ENCODE results near the gene PDE7B.

The PDE7B gene

GRCh38 chr6:135955099-135955498 is 103.6 kb downstream of the PDE7B start:
- no peaks in the 10 kb centered on the region for H3K36me3 Mint-ChIP-seq (ENCODE audit: low read depth)
- H3K4me1 Mint-ChIP-seq = no peaks in the 10 kb centered on the region
- H3K27me3 Mint-ChIP-seq (ENCODE audit: low read depth) = no peaks in the 10 kb centered on the region
- TF ChIP-seq, protein P1, sequence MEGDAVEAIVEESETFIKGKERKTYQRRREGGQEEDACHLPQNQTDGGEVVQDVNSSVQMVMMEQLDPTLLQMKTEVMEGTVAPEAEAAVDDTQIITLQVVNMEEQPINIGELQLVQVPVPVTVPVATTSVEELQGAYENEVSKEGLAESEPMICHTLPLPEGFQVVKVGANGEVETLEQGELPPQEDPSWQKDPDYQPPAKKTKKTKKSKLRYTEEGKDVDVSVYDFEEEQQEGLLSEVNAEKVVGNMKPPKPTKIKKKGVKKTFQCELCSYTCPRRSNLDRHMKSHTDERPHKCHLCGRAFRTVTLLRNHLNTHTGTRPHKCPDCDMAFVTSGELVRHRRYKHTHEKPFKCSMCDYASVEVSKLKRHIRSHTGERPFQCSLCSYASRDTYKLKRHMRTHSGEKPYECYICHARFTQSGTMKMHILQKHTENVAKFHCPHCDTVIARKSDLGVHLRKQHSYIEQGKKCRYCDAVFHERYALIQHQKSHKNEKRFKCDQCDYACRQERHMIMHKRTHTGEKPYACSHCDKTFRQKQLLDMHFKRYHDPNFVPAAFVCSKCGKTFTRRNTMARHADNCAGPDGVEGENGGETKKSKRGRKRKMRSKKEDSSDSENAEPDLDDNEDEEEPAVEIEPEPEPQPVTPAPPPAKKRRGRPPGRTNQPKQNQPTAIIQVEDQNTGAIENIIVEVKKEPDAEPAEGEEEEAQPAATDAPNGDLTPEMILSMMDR (IDR thresholded peaks at IDR 0.05; ENCODE audit: unreplicated experiment in 3 of 3) = no peak
- no peak overlapping the region for H3K27ac Mint-ChIP-seq
- H3K9me3 Mint-ChIP-seq = no peaks in the 10 kb centered on the region
- H3K4me3 Mint-ChIP-seq = no peak overlapping the region

DNA sequence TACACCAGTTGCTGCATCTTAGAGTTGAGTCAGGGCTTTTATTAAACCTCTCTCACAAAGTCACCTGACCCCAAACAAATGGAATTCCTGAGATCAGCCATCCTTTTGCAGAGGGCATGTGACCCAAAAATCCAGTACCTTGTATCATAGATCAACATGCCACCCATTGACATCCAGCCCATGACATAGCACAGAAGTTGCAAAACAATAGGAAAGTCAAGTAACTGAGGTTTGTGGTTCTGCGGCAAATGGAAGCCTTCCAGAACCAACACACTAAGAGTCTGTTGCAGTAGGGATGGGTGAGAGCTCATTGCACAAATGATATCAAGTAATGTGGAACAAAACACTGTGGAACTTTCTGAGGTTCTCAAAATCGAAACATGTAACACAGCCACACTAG is 111.2 kb downstream of the PDE7B start:
- TF ChIP-seq, protein P1 (IDR thresholded peaks at IDR 0.05; ENCODE audit: unreplicated experiment in 3 of 3) = no peak
- H3K4me1 Mint-ChIP-seq = no peaks in the 10 kb centered on the region
- H3K9me3 Mint-ChIP-seq = peaks cover 6% of the 10 kb centered on the region
- no peak overlapping the region for H3K27ac Mint-ChIP-seq
- no peaks in the 10 kb centered on the region for H3K27me3 Mint-ChIP-seq (ENCODE audit: low read depth)
- H3K4me3 Mint-ChIP-seq = no peak overlapping the region
- H3K36me3 Mint-ChIP-seq (ENCODE audit: low read depth) = no peaks in the 10 kb centered on the region

DNA sequence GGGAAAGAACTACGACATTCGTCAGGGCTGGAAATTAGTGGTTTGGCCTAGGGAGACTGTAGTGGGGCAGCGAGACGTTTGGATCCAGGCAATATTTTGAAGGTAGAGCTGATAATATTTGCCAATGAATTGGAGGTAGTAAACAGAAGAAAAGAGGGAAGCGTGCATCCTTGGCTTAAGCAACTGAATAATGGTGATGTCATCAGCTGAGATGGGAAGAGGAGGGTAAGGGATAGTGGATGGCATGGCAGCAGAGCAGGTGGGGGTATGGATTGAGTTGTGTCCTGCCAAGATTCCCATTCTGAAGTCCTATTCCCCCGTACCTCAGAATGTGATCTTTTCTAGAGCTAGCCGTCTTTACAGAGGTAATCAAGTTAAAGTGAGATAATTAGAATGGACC is 119.2 kb downstream of the PDE7B start:
- Mint-ChIP-seq H3K27ac (no peak overlapping the region), H3K4me1 (peaks cover 20% of the 10 kb centered on the region), H3K36me3 (ENCODE audit: low read depth) (no peaks in the 10 kb centered on the region), H3K9me3 (peaks cover 3% of the 10 kb centered on the region), H3K4me3 (no peak overlapping the region), H3K27me3 (ENCODE audit: low read depth) (peaks cover 3% of the 10 kb centered on the region)
- TF ChIP-seq, protein P1 (IDR thresholded peaks at IDR 0.05; ENCODE audit: unreplicated experiment in 3 of 3) = no peak

DNA sequence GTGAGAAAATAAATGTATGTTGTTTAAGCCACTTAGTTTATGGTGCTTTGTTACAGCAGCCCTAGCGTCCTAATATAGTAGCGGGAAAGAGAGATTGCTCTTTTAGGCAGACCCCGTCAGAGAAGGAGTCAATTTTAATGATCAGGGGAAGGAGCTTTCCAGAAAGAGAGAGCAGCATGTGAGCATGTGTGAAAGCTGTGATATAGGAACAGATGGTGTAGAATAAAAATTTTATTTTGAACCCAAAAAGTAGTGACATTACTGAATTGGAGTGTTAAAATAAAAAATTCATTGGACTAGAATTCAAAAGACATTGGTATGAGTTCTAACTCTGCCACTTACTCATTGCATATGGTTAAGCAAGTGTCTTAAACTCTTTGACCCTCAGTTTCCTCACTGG is 119.8 kb downstream of the PDE7B start:
- no peak overlapping the region for H3K4me3 Mint-ChIP-seq
- TF ChIP-seq, protein P1 (IDR thresholded peaks at IDR 0.05; ENCODE audit: unreplicated experiment in 3 of 3) = no peak
- no peaks in the 10 kb centered on the region for H3K36me3 Mint-ChIP-seq (ENCODE audit: low read depth)
- H3K9me3 Mint-ChIP-seq = peaks cover 3% of the 10 kb centered on the region
- peaks cover 23% of the 10 kb centered on the region for H3K4me1 Mint-ChIP-seq
- no peak overlapping the region for H3K27ac Mint-ChIP-seq
- H3K27me3 Mint-ChIP-seq (ENCODE audit: low read depth) = peaks cover 3% of the 10 kb centered on the region

- Mint-ChIP-seq H3K4me1 (peaks cover 30% of the 10 kb centered on the region), H3K9me3 (peaks cover 3% of the 10 kb centered on the region), H3K4me3 (no peak overlapping the region), H3K27me3 (ENCODE audit: low read depth) (peaks cover 3% of the 10 kb centered on the region), H3K36me3 (ENCODE audit: low read depth) (no peaks in the 10 kb centered on the region), H3K27ac (peak overlapping the region in 1 of 3 experiments; percentile 52)
- TF ChIP-seq, protein P1 (IDR thresholded peaks at IDR 0.05; ENCODE audit: unreplicated experiment in 3 of 3) = no peak
Measured at GRCh38 chr6:135972150-135972549, 120.6 kb downstream of the PDE7B start.

DNA sequence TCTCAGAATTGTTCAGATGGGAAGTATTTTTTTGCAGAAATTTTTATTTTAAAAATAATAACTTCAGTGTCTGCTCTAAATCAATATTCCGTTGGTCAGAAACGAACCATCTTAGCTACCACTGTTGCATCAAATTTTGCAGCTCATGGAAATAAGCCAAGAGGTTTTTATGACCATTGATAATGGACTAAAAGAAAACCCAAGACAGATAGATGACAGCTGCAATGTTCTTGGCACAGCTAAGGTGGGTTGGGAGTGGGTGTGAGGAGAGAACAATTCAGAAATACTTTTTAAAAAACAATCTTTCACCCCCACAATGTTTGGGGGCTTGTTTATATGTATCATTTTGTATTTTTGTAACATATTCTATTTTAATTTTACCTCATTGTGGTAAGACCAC is 121.1 kb downstream of the PDE7B start:
- no peaks in the 10 kb centered on the region for H3K36me3 Mint-ChIP-seq (ENCODE audit: low read depth)
- H3K4me3 Mint-ChIP-seq = no peak overlapping the region
- H3K27ac Mint-ChIP-seq = peak overlapping the region in 2 of 3 experiments; percentile 39 to 52
- TF ChIP-seq, protein P1 (IDR thresholded peaks at IDR 0.05; ENCODE audit: unreplicated experiment in 3 of 3) = no peak
- peaks cover 30% of the 10 kb centered on the region for H3K4me1 Mint-ChIP-seq
- H3K9me3 Mint-ChIP-seq = peaks cover 3% of the 10 kb centered on the region
- peaks cover 3% of the 10 kb centered on the region for H3K27me3 Mint-ChIP-seq (ENCODE audit: low read depth)

Data from nephron (organoid).